HEK293 (cell line): Measurements from ENCODE around the gene UBXN6.

Experiments
- CTCF ChIP-seq: fragments of 450-650 bp; formaldehyde crosslinking; IDR thresholded peaks from 2 replicates; pipeline ENCODE4 v1.5.1; 2016; ENCODE audit warnings: missing biosample characterization, missing genetic modification characterization
- REST ChIP-seq: fragments of 450-650 bp; formaldehyde crosslinking; IDR thresholded peaks from 2 replicates; pipeline ENCODE4 v1.5.1; 2016; ENCODE audit warnings: missing biosample characterization, missing genetic modification characterization
- TSHZ1 ChIP-seq: fragments of 450-650 bp; formaldehyde crosslinking; IDR thresholded peaks from 2 replicates; pipeline ENCODE4 v1.5.1; 2016; ENCODE audit warnings: missing biosample characterization, missing genetic modification characterization, borderline replicate concordance
- ZNF138 ChIP-seq: fragments of 450-650 bp; formaldehyde crosslinking; IDR thresholded peaks from 2 replicates; pipeline ENCODE4 v1.5.1; 2016; ENCODE audit warnings: missing biosample characterization, missing genetic modification characterization, borderline replicate concordance
- ZNF292 ChIP-seq: fragments of 450-650 bp; formaldehyde crosslinking; IDR thresholded peaks from 2 replicates; pipeline ENCODE4 v1.5.1; 2016; ENCODE audit warnings: low read depth, missing biosample characterization, missing genetic modification characterization, borderline replicate concordance
- ZNF580 ChIP-seq: fragments of 450-650 bp; formaldehyde crosslinking; IDR thresholded peaks from 2 replicates; pipeline ENCODE4 v1.5.1; 2016; ENCODE audit warnings: missing biosample characterization, missing genetic modification characterization

- no peak for TF ChIP-seq REST (tag by site-specific recombination)
- no peak for TF ChIP-seq TSHZ1 (tag by site-specific recombination)
- TF ChIP-seq ZNF138 (tag by site-specific recombination): no peak
- TF ChIP-seq CTCF (tag by site-specific recombination): no peak
- no peak for TF ChIP-seq ZNF292
- no peak for TF ChIP-seq ZNF580 (tag by site-specific recombination)
Measured at GRCh38 chr19:4493929-4494690, 36.5 kb upstream of the UBXN6 start.
